ENCODE results near the gene HIGD2A. TPM values are rescaled to one million over a fixed set of nuclear protein-coding genes. Genes with fewer than 3 reads are reported as not detected.

The HIGD2A gene
- total and polyA plus RNA-seq, 2 of the 13 experiments (the other 11 are each of a cell fraction or from before 2014, with no cell fraction given): 89.2 to 146 TPM

DNA sequence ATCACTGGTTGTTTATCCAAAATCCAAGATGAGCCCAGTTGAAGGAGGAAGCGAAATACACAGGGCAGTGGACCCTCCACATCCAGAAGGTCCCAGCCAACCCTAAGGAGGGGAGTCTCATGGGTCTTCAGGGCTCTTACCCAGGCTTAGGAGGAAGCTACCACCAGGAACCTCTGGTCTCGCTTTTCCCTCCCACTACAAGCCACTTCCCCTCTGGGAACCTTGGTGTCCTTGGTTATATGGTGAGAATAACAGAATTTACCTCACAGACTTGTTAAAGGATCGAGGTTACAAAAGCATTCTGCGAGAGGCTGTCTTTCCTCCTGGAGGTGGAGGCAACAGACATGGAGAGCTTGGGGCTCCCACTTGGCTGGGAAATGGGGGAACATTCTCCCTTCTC is 3.4 kb downstream of the HIGD2A start:
- H3K4me1 ChIP-seq (ENCODE audit: insufficient read depth, low read length): peaks cover 17% of the 10 kb centered on the region
- no peaks in the 10 kb centered on the region for H3K9me3 ChIP-seq (ENCODE audit: low read length)
- no peak overlapping the region for H2AFZ ChIP-seq (ENCODE audit: low read length)
- no peaks in the 10 kb centered on the region; the same call in 1 of the 2 replicates for H4K20me1 ChIP-seq (ENCODE audit: insufficient read depth, low read length)
- intact Hi-C loops (cut with micrococcal nuclease; ENCODE audit: unreplicated experiment) (no loop called here), in situ Hi-C loops (cut with HindIII; ENCODE audit: extremely low pct_ligation_motif_present, low pct_unique_long_range_greater_than_20kb) (no loop called here)
- no peak overlapping the region for H3K27ac ChIP-seq (ENCODE audit: extremely low read length, insufficient read depth, low read length)
- ATAC-seq (no peak), FAIRE-seq (no peak), DNase-seq (ENCODE audit: low spot score) (no peak)
- peaks cover 2 to 6% of the 10 kb centered on the region in 2 experiments; a peak in 2 of 5 replicates for H3K36me3 ChIP-seq (replicated peaks in 1 of 2; ENCODE audit: control insufficient read depth in 1 of 2, insufficient read depth in 2 of 2, low read length in 2 of 2)
- TF ChIP-seq, protein P1, sequence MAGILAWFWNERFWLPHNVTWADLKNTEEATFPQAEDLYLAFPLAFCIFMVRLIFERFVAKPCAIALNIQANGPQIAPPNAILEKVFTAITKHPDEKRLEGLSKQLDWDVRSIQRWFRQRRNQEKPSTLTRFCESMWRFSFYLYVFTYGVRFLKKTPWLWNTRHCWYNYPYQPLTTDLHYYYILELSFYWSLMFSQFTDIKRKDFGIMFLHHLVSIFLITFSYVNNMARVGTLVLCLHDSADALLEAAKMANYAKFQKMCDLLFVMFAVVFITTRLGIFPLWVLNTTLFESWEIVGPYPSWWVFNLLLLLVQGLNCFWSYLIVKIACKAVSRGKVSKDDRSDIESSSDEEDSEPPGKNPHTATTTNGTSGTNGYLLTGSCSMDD (CRISPR knock-in tag; IDR thresholded peaks at IDR 0.05): no peak
- TF ChIP-seq SNAI1 (CRISPR knock-in tag; IDR thresholded peaks at IDR 0.05; ENCODE audit: borderline replicate concordance) (no peak), MED8 (CRISPR knock-in tag; IDR thresholded peaks at IDR 0.05; ENCODE audit: insufficient replicate concordance) (no peak), AGO1 (IDR thresholded peaks at IDR 0.05; ENCODE audit: low read depth, low read length, poor library complexity, severe bottlenecking) (no peak), CHCHD3 (CRISPR knock-in tag; IDR thresholded peaks at IDR 0.05) (no peak), MAX (IDR thresholded peaks at IDR 0.05) (no peak)
- TF ChIP-seq, protein P2, sequence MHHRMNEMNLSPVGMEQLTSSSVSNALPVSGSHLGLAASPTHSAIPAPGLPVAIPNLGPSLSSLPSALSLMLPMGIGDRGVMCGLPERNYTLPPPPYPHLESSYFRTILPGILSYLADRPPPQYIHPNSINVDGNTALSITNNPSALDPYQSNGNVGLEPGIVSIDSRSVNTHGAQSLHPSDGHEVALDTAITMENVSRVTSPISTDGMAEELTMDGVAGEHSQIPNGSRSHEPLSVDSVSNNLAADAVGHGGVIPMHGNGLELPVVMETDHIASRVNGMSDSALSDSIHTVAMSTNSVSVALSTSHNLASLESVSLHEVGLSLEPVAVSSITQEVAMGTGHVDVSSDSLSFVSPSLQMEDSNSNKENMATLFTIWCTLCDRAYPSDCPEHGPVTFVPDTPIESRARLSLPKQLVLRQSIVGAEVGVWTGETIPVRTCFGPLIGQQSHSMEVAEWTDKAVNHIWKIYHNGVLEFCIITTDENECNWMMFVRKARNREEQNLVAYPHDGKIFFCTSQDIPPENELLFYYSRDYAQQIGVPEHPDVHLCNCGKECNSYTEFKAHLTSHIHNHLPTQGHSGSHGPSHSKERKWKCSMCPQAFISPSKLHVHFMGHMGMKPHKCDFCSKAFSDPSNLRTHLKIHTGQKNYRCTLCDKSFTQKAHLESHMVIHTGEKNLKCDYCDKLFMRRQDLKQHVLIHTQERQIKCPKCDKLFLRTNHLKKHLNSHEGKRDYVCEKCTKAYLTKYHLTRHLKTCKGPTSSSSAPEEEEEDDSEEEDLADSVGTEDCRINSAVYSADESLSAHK (CRISPR knock-in tag; IDR thresholded peaks at IDR 0.05; ENCODE audit: borderline replicate concordance): no peak
- TF ChIP-seq, protein P3, sequence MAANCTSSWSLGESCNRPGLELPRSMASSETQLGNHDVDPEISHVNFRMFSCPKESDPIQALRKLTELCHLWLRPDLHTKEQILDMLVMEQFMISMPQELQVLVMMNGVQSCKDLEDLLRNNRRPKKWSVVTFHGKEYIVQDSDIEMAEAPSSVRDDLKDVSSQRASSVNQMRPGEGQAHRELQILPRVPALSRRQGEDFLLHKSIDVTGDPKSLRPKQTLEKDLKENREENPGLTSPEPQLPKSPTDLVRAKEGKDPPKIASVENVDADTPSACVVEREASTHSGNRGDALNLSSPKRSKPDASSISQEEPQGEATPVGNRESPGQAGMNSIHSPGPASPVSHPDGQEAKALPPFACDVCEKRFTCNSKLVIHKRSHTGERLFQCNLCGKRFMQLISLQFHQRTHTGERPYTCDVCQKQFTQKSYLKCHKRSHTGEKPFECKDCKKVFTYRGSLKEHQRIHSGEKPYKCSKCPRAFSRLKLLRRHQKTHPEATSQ (CRISPR knock-in tag; IDR thresholded peaks at IDR 0.05; ENCODE audit: borderline replicate concordance): no peak
- TF ChIP-seq, protein P4, sequence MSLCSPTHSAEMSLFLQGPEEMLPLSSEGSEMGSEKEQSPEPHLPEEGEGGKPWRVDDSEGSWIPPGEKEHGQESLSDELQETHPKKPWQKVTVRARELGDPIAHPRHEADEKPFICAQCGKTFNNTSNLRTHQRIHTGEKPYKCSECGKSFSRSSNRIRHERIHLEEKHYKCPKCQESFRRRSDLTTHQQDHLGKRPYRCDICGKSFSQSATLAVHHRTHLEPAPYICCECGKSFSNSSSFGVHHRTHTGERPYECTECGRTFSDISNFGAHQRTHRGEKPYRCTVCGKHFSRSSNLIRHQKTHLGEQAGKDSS (CRISPR knock-in tag; IDR thresholded peaks at IDR 0.05; ENCODE audit: borderline replicate concordance, low read depth): no peak
- TF ChIP-seq, protein P5, sequence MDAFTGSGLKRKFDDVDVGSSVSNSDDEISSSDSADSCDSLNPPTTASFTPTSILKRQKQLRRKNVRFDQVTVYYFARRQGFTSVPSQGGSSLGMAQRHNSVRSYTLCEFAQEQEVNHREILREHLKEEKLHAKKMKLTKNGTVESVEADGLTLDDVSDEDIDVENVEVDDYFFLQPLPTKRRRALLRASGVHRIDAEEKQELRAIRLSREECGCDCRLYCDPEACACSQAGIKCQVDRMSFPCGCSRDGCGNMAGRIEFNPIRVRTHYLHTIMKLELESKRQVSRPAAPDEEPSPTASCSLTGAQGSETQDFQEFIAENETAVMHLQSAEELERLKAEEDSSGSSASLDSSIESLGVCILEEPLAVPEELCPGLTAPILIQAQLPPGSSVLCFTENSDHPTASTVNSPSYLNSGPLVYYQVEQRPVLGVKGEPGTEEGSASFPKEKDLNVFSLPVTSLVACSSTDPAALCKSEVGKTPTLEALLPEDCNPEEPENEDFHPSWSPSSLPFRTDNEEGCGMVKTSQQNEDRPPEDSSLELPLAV (CRISPR knock-in tag; conservative IDR thresholded peaks at IDR 0.05; ENCODE audit: low read depth): no peak
- no TSS peak for BruUV-seq (replicated peaks)
- H3K4me3 ChIP-seq (replicated peaks in 1 of 3; ENCODE audit: insufficient read depth in 1 of 3, low read depth in 2 of 3, low read length in 3 of 3): no peak overlapping the region
- ChIA-PET POLR2A (no interaction called here), CTCF (ENCODE audit: low intra/inter-chr PET ratio, low total read pairs) (no interaction called here)
- no peaks in the 10 kb centered on the region; a peak in 1 of 5 replicates for H3K27me3 ChIP-seq (ENCODE audit: control insufficient read depth in 1 of 2, insufficient read depth in 2 of 2, low read length in 2 of 2)
- 93% methylated on average over 3 of the region's 4 CpGs for WGBS (ENCODE audit: low lambda C conversion rate)
- no peak overlapping the region for H3K4me2 ChIP-seq (ENCODE audit: low read depth, low read length)
- H3K79me2 ChIP-seq (ENCODE audit: insufficient read depth, low read length): peaks cover 20% of the 10 kb centered on the region
- H3K9ac ChIP-seq (ENCODE audit: insufficient read depth, low read depth, low read length): no peak overlapping the region

Measured in HepG2 (cell line).